Stimulated activated CD4-positive, alpha-beta T cell treated with anti-CD3 and anti-CD28 coated beads, Interleukin-4, amount 100 ng/mL, for 24 hours (primary cell): Measurements from ENCODE around the gene GDAP1L1.

Experiments used
- DNase-seq: peaks from one replicate; pipeline ENCODE4 v3.0.0-alpha.2; 2020

The GDAP1L1 gene

DNA sequence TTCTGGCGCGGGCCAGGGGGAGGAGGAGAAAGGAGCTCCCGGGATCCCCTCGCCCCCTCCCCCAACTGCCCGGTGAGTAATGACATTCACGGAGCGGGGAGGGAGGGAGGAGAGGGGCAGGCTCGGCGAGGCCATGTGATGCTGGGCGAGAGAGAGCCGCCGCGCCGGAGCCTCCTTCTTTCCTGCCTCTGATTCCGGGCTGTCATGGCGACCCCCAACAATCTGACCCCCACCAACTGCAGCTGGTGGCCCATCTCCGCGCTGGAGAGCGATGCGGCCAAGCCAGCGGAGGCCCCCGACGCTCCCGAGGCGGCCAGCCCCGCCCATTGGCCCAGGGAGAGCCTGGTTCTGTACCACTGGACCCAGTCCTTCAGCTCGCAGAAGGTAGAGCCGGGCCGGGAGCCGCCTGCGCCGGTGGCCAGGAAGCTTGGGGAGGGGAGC, at the start of gene GDAP1L1:
TSS of gene GDAP1L1 (plus strand) at position 178 of the 441 bp plus-strand sequence. CDS start at position 205, 27 bp downstream.
- DNase-seq, result no peak

DNA sequence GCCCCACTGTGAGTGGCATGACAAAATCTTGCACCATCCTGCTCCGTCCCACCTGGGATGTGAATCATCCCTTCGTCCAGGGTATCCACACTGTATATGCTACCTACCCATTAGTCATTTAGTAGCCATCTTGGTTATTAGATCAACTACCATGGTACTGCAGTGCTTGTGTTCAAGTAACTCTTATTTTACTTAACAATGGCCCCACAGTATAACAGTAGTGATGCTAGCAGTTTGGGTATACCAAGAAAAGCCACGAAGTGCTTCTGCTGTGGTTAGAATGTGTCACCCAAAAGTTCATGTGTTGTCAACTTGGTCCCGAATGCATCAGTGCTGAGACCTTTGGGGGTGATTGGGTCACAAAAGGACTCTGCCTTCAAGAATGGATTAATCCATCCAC, 48.2 kb upstream of the GDAP1L1 start:
- DNase-seq, result no peak

- no peak for DNase-seq
Measured at GRCh38 chr20:44199877-44200276, 47.2 kb upstream of the GDAP1L1 start.

- DNase-seq, result no peak
Measured at GRCh38 chr20:44200371-44200770, 46.7 kb upstream of the GDAP1L1 start.

DNA sequence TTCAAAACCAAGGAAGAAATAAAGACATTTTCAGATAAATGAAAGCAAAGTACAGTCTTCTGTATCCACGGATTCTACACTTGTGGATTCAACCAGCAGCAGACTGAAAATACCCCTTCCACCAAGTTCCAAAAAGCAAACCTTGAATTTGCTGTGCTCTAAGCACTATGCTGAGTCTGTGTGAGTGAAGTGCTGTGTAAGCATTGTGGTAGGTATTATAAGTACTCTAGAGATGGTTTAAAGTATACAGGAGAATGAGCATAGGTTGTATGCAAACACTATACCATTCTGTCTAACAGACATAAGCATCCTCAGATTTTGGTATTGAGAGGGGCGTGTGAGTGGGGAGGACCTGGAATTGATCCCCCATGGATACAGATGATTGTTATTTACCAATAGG, 46.1 kb upstream of the GDAP1L1 start:
- DNase-seq, result no peak

- no peak for DNase-seq
Measured at GRCh38 chr20:44203161-44203560, 43.9 kb upstream of the GDAP1L1 start.

- DNase-seq, result no peak
Measured at GRCh38 chr20:44204156-44204831, 42.8 kb upstream of the GDAP1L1 start.

GRCh38 chr20:44204832-44205215, 42.3 kb upstream of the GDAP1L1 start:
- DNase-seq, result no peak

GRCh38 chr20:44206132-44206531, 41.0 kb upstream of the GDAP1L1 start:
- DNase-seq, result no peak

- DNase-seq, result no peak
Measured at GRCh38 chr20:44207126-44207723, 39.9 kb upstream of the GDAP1L1 start.

- DNase-seq, result no peak
Measured at GRCh38 chr20:44208165-44208564, 38.9 kb upstream of the GDAP1L1 start.

GRCh38 chr20:44208770-44209169, 38.3 kb upstream of the GDAP1L1 start:
- no peak for DNase-seq

GRCh38 chr20:44209686-44210405, 37.3 kb upstream of the GDAP1L1 start:
- peak; percentile 28 for DNase-seq

DNA sequence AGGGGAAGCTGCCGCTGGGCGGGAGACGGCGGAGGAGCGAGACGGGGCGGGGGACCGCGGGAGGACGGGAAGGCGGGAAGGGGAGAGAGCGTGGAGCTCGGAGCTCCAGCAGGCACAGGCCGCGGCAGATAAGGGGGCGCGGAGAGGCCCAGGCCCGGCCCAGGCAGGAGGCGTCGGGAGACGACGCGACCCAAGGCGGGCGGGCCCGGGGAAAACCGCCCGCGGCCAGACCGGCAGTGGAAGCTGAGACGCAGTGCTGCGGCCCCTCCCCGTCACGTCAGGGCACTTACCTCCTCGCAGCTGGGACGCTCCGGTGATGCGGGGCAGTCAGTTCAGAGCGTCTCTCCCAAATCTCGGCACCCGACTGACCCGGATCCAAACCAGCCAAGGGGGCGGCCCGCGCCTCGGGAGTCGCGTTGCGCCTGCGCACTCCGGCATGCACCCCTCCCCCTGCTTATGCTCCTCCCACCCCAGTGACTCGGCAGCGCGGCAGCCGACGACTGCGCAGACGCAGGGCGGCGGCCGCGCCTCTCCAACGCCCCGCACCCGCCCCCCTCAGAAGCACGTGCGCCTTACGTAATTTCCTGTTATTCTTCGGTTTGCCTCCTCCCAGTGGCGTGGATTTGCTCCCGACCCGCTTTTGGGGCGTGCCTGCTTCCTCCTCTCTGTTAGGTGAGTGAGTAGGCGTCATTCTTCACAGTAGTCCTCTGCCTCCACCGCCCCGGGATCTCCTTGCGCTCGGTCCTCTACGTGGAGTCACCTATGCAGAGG, 36.5 kb upstream of the GDAP1L1 start, which contains the start of gene OSER1:
TSS of gene OSER1 (minus strand) at position 366 of the 771 bp plus-strand sequence. CDS start 3,814 bp downstream, outside the sequence.
- peak; percentile 97 for DNase-seq

DNA sequence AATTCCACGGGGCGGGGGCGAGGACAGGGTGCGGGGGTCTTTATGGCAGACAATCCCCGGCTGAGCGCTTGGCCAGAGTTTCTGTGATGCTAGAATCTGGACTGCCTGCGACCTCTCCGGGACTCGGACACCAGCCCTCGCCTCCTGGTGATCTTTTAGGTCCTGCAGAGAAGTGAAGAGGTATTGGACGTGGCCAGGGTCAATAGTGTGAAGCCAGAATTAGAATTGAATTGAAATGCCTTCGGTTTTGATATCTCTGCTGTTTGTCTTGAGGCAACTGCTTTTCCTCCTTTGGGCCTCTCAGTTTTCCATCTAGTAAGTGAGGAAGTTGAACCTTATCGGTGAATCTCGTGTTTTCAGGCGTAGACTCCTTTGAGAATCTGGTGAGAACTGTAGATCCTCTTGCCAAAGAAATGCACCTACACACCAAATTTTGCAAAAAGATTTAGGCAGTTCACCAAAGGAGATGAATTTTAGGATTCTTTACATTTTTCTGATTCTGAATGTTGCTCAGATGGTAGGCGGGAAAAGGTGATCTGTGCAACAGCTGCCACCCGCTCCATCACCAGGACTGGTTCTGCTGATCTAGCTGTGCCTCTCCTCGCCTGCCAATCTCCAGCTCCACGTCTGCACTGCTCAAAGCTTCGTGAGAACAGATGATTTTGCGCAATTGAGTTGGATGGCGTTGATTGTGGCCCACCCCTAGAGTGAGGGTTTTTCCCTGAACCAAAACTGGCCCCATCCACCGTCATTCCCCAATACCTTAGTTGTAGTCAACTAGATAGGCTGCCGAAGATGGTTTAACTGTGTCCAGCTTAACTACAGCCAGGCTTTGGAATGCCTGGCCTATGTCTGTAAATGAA, 35.7 kb upstream of the GDAP1L1 start:
- no peak for DNase-seq

DNA sequence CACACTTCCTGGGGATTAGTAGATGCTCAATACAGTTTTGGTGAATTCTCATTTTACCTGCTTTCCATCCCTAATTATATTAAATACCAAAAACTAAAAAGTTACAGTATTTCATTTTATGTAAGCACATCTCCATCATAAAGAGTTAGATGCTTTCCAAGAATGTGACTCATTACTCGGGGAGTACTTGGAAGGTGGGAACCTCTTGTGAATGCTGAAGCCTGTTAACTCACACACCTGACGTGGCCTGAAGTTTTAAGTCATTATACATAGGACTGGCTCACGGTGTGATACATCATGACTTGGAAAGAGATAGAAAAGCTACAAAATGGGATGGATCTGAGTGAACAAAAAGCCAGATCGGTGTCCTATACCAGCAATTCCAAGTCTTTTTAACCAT, 34.3 kb upstream of the GDAP1L1 start:
- DNase-seq, result no peak

GRCh38 chr20:44215125-44215524, 32.0 kb upstream of the GDAP1L1 start:
- DNase-seq, result peak; percentile 79

DNA sequence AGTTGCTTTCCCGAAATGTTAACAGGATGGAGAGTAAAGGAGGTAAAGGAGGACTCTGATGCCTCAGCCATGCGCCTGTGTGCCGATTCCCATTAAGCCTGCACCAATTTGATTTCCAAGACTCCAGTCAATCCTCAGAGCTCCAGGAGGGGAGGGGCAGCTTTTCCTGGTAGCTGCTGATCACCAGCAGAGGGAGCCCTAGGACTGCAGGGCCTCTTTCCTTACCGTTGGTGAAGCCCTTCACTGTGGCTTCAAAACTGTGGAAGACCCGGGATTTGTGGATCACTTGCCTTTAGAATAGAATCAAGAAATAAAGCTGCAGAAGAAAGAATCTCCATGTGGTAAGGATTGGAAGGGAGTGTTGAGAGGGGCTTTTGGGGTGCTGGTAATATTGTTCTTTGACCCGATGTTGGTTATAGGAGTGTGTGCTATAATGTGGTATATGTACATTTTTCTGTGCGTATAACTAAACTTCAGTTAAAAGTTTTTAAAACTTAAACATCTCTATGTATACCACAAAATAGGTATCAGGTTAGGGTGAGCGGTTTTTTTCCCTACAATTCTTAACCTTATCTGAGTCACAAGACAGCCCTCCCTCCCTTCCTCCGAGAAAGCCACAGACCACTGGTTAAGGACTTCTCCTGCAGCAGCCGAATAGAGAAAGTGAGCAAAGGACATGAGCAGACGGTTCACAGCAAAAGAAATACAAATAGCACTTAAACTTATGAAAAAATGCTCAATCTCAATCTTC, 29.6 kb upstream of the GDAP1L1 start:
- DNase-seq, result peak; percentile 74

GRCh38 chr20:44218446-44218845, 28.7 kb upstream of the GDAP1L1 start:
- DNase-seq, result peak; percentile 26

- DNase-seq, result no peak
Measured at GRCh38 chr20:44219170-44219730, 27.9 kb upstream of the GDAP1L1 start.

DNA sequence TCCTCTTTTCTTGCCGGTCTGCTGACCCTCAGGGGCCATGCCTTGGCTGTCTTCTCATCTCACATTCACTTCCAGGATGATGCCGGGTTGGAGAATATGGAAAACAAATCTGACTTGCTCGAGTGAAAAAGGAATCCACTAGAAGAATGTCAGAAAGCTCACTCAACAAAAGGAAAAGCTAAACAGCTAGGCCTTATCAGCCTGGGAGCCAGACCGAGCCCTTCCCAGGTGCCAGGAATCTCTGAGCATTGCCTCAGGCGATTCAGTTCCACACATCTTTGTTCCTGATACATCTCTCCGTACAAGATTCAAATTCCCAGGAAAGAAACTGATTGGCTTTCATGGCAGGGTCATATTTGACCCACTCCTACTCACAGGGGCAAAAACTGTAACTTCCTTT, 27.3 kb upstream of the GDAP1L1 start:
- no peak for DNase-seq
